Neutrophil (primary cell): ENCODE data around the gene HNRNPH1.
A peak's percentile ranks its signal among the peaks of the same experiment; 100 is the strongest.

Experiments
- H3K27ac ChIP-seq: fragments of 200-600 bp; sonication (generic); 2 replicates; pipeline ENCODE4 v1.5.1; 2016; ENCODE audit warnings: mild to moderate bottlenecking, moderate library complexity
- H3K27me3 ChIP-seq: fragments of 200-600 bp; sonication (generic); 2 replicates; pipeline ENCODE4 v1.6.0; 2016; ENCODE audit warnings: mild to moderate bottlenecking
- H3K36me3 ChIP-seq: fragments of 200-600 bp; sonication (generic); 2 replicates; pipeline ENCODE4 v1.5.1; 2017
- H3K4me1 ChIP-seq, 2 experiments: fragments of 200-600 bp in 1 of 2; sonication (generic) in 1 of 2; 1 replicate in 1 of 2; 2 replicates in 1 of 2; pipeline versions ENCODE4 v1.5.1 to v1.6.1; 2013 to 2016; ENCODE audit warnings: low read depth in 1 of 2, low read length in 1 of 2, mild to moderate bottlenecking in 1 of 2, moderate library complexity in 1 of 2; ENCODE audit not compliant: control insufficient read depth in 1 of 2, insufficient read depth in 1 of 2
- H3K4me3 ChIP-seq, 2 experiments: fragments of 200-600 bp in 1 of 2; sonication (generic) in 1 of 2; 1 replicate in 1 of 2; 2 replicates in 1 of 2; pipeline ENCODE4 v1.5.1; 2013 to 2016; ENCODE audit warnings: low read depth in 1 of 2, low read length in 1 of 2, mild to moderate bottlenecking in 1 of 2, moderate library complexity in 1 of 2
- H3K9me3 ChIP-seq: fragments of 200-600 bp; sonication (generic); 2 replicates; pipeline ENCODE4 v1.5.1; 2016
- CTCF ChIP-seq: fragments of 200-600 bp; sonication (generic); IDR thresholded peaks from 2 replicates; pipeline ENCODE4 v1.5.1; 2016; ENCODE audit warnings: antibody characterized with exemption

The HNRNPH1 gene

GRCh38 chr5:179599100-179599499 lies 24.4 kb downstream of the HNRNPH1 start:
- H3K4me3 ChIP-seq: no peak overlapping the region
- no peaks in the 10 kb centered on the region for H3K27me3 ChIP-seq
- H3K36me3 ChIP-seq: peaks cover 98% of the 10 kb centered on the region
- H3K4me1 ChIP-seq: no peaks in the 10 kb centered on the region
- no peaks in the 10 kb centered on the region for H3K9me3 ChIP-seq
- TF ChIP-seq CTCF: no peak
- H3K27ac ChIP-seq: no peak overlapping the region

GRCh38 chr5:179596421-179596820 lies 27.1 kb downstream of the HNRNPH1 start:
- peaks cover 98% of the 10 kb centered on the region for H3K36me3 ChIP-seq
- no peaks in the 10 kb centered on the region for H3K4me1 ChIP-seq
- H3K27ac ChIP-seq: no peak overlapping the region
- H3K27me3 ChIP-seq: no peaks in the 10 kb centered on the region
- H3K4me3 ChIP-seq: no peak overlapping the region
- no peaks in the 10 kb centered on the region for H3K9me3 ChIP-seq
- no peak for TF ChIP-seq CTCF

- H3K27ac ChIP-seq: no peak overlapping the region
- no peaks in the 10 kb centered on the region for H3K27me3 ChIP-seq
- H3K4me1 ChIP-seq: no peaks in the 10 kb centered on the region
- H3K4me3 ChIP-seq: no peak overlapping the region
- peaks cover 98% of the 10 kb centered on the region for H3K36me3 ChIP-seq
- no peaks in the 10 kb centered on the region for H3K9me3 ChIP-seq
- no peak for TF ChIP-seq CTCF
Measured at GRCh38 chr5:179595916-179596315, 27.6 kb downstream of the HNRNPH1 start.

GRCh38 chr5:179588166-179588565 lies 35.3 kb downstream of the HNRNPH1 start:
- no peak overlapping the region for H3K27ac ChIP-seq
- peaks cover 90% of the 10 kb centered on the region for H3K36me3 ChIP-seq
- no peaks in the 10 kb centered on the region for H3K27me3 ChIP-seq
- no peaks in the 10 kb centered on the region for H3K4me1 ChIP-seq
- no peak for TF ChIP-seq CTCF
- H3K4me3 ChIP-seq: no peak overlapping the region
- no peaks in the 10 kb centered on the region for H3K9me3 ChIP-seq

GRCh38 chr5:179585941-179586401 lies 37.5 kb downstream of the HNRNPH1 start:
- Histone ChIP-seq H3K36me3 (peaks cover 88% of the 10 kb centered on the region), H3K27me3 (no peaks in the 10 kb centered on the region), H3K4me1 (no peaks in the 10 kb centered on the region), H3K27ac (peak overlapping the region; percentile 26), H3K9me3 (no peaks in the 10 kb centered on the region), H3K4me3 (no peak overlapping the region)
- no peak for TF ChIP-seq CTCF
